Measurements from ENCODE around the gene CDRT4.

GRCh38 chr17:15479703-15480102 is 12.3 kb upstream of the CDRT4 start:
- TF ChIP-seq SIN3A (IDR thresholded peaks at IDR 0.05; ENCODE audit: borderline replicate concordance, insufficient read depth, low read length) = no peak
- TF ChIP-seq POLR2AphosphoS5 (IDR thresholded peaks at IDR 0.05; ENCODE audit: low read depth, low read length) = no peak
- TF ChIP-seq REST (IDR thresholded peaks at IDR 0.05; ENCODE audit: insufficient read depth in 1 of 2, low read depth in 2 of 2, low read length in 2 of 2) = no peak
- TF ChIP-seq TAF1 (IDR thresholded peaks at IDR 0.05; ENCODE audit: borderline replicate concordance, insufficient read depth, low read length) = no peak

All from PFSK-1 (cell line).